T-helper 22 cell (primary cell): ENCODE results near the gene FAM3B.
"Not testable (repeated sequence)": the region's sequence is repeated elsewhere in the genome, so short reads cannot be mapped to it uniquely, and the experiment has no call there.

Experiments used
- DNase-seq: peaks from one replicate; pipeline ENCODE4 v3.0.0-alpha.2; 2020; ENCODE audit warnings: low read depth

Gene FAM3B

GRCh38 chr21:41316200-41317062 lies at the start of gene FAM3B:
Gene FAM3B, plus strand, starts transcription at chr21:41316801. Its CDS starts 79 bp downstream, at chr21:41316880.
- DNase-seq, result no peak

GRCh38 chr21:41267346-41267745 lies 49.3 kb upstream of the FAM3B start:
- DNase-seq, result no peak

GRCh38 chr21:41269535-41269934 lies 47.1 kb upstream of the FAM3B start:
- DNase-seq, result no peak

GRCh38 chr21:41277196-41277595 lies 39.4 kb upstream of the FAM3B start:
- no peak for DNase-seq

- DNase-seq, result no peak
Observed at GRCh38 chr21:41277846-41278245, 38.8 kb upstream of the FAM3B start.

GRCh38 chr21:41280115-41280919 lies 36.3 kb upstream of the FAM3B start:
- no peak for DNase-seq

GRCh38 chr21:41282412-41282811 lies 34.2 kb upstream of the FAM3B start:
- DNase-seq, result no peak

GRCh38 chr21:41283211-41283818 lies 33.3 kb upstream of the FAM3B start:
- DNase-seq, result peak; percentile 10

GRCh38 chr21:41289431-41289830 lies 27.2 kb upstream of the FAM3B start:
- DNase-seq, result no peak

GRCh38 chr21:41290106-41290799 lies 26.3 kb upstream of the FAM3B start:
- DNase-seq, result no peak

- DNase-seq, result no peak
Observed at GRCh38 chr21:41294548-41295231, 21.9 kb upstream of the FAM3B start.

GRCh38 chr21:41295721-41296254 lies 20.8 kb upstream of the FAM3B start:
- DNase-seq, result no peak

GRCh38 chr21:41302976-41303375 lies 13.6 kb upstream of the FAM3B start:
- DNase-seq, result no peak

GRCh38 chr21:41304068-41304720 lies 12.4 kb upstream of the FAM3B start:
- no peak for DNase-seq

GRCh38 chr21:41307219-41307618 lies 9.4 kb upstream of the FAM3B start:
- DNase-seq, result no peak

GRCh38 chr21:41313285-41314164 lies 3.1 kb upstream of the FAM3B start:
- not testable (repeated sequence) for DNase-seq

GRCh38 chr21:41315726-41316125 lies 875 bp upstream of the FAM3B start:
- no peak for DNase-seq

- DNase-seq, result no peak
Observed at GRCh38 chr21:41317063-41317392, 427 bp downstream of the FAM3B start.

- DNase-seq, result no peak
Observed at GRCh38 chr21:41317458-41317857, 857 bp downstream of the FAM3B start.

- no peak for DNase-seq
Observed at GRCh38 chr21:41318218-41318617, 1.6 kb downstream of the FAM3B start.
